ENCODE measurements around the gene PRIM2.
"Not testable (repeated sequence)": the region's sequence is repeated elsewhere in the genome, so short reads cannot be mapped to it uniquely, and the experiment has no call there.

The PRIM2 gene

DNA sequence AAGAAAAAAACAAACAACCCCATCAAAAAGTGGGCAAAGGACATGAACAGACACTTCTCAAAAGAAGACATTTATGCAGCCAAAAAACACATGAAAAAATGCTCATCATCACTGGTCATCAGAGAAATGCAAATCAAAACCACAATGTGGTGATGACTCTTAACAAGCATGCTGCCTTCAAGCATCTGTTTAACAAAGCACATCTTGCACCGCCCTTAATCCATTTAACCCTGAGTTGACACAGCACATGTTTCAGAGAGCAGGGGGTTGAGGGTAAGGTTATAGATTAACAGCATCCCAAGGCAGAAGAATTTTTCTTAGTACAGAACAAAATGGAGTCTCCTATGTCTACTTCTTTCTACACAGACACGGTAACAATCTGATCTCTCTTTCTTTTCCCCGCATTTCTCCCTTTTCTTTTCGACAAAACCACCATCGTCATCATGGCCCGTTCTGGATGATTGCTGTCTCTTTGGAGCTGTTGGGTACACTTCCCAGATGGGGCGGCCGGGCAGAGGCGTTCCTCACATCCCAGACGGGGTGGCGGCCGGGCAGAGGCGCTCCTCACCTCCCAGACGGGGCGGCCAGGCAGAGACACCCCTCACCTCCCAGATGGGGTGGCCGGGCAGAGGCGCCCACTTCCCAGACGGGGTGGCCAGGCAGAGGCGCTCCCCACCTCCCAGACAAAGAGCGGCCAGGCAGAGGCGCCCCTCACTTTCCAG, 7.2 kb upstream of the PRIM2 start:
- not testable (repeated sequence) for DNase-seq

DNA sequence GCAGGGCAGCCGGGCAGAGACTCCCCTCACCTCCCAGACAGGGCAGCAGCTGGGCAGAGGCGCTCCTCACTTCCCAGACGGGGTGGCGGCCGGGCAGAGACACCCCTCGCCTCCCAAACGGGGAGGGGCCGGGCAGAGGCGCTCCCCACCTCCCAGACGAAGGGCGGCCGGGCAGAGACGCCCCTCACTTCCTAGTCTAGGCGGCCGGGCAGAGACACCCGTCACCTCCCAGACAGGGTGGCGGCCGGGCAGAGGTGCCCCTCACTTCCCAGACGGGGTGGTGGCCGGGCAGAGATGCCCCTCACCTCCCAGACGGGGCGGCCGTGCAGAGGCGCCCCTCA, 6.6 kb upstream of the PRIM2 start:
- DNase-seq: no peak

DNA sequence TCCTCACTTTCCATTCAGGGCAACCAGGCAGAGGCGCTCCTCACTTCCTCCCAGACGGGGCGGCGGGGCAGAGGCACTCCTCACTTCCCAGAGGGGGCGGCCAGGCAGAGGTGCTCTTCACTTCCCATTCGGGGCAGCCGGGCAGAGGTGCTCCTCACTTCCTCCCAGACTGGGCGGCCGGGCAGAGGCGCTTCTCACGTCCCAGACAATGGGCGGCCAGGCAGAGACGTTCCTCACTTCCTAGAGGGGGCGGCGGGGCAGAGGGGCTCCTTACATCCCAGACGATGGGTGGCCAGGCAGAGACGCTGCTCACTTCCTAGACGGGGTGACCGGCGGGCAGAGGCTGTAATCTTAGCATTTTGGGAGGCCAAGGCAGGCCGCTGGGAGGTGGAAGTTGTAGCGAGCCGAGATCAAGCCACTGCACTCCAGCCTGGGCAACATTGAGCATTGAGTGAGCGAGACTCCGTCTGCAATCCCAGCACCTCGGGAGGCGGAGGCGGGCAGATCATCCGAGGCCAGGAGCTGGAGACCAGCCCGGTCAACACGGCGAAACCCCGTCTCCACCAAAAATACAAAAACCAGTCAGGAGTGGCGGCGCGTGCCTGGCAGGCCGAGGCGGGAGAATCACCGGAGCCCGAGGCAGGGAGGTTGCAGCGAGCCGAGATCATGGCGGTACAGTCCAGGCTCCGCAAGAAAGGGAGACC, 6.0 kb upstream of the PRIM2 start:
- not testable (repeated sequence) for DNase-seq

DNA sequence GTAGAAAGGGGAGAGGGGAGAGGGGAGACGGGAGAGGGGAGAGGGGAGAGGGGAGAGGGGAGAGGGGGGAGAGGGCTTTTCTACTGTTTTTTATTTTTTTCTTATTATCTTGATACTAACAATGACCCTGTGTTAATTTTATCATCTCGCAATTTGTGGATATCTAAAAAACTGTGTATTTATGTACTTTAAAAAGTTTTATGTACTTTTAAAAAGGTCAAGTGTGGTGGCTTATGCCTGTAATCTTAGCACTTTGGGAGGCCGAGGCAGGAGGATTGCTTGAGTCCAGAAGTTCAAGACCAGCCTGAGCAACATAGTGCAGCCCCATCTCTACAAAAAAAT, 5.5 kb upstream of the PRIM2 start:
- DNase-seq: no peak

DNA sequence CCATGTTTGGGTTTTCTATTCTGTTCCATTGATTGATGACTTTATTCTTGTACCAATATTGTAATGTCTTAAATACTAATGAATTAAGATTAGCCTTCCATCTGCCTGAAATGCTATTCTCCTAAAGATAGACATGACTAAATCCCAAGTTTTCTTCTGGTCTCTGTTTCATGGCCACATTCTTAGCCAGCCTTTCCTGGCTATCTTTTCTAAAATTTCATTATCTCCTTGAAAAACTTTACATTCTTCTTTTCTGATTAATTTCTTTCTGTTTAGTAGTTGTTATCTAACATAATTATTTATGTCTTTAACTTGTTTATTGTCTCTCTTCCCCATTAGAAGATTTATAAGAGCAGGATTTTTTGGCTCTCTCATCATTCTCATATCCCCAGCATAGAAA, 4.4 kb upstream of the PRIM2 start:
- DNase-seq: no peak

DNA sequence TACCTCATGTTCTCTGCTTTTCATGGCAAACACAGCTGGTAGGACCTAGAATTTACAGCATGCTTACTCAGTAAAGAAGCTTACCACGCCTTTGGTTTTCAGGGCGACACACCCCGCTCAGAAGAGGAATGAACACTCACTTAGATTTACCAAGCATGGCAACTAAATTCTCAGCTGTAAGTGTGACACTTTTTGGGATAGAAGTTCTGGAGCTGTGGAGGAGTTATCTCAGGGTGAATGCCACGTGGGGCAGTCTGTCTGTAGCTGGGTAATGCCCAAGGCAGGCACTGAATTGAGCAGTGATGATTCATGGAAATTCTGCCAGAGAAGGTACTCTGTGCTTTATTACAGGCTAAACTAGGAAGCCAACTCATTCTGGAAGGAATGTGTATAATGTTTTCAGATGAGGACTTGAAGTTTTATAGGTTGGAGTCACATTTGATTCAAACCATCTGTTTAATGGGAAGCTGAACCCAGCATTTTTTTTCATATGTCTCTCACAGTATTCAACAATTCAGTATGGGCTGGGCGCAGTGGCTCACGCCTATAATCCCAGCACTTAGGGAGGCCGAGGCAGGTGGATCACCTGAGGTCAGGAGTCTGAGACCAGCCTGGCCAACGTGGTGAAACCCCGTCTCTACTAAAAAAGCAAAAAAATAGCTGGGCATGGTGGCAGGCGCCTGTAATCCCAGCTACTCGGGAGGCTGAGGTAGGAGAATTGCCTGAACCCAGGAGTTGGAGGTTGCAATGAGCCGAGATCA, 3.5 kb upstream of the PRIM2 start:
- no peak for DNase-seq

DNA sequence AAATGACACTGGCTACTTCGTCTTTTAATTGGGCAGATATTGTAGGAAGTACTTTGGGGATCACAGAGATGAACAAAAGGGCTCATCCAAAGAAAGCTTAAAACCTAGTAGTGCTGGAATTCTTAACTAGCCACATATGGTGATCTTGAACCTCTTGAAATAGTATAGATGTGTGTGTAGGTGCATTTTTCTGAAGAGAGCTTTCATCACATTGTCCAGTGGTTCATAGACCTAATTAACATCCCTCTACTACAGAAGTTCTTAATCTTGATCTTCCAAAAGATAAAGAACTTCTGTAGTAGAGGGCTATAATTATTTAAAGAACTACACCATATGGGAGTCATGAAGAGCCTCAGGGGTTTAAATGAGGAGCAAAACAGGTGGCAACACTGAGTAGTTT, 2.3 kb upstream of the PRIM2 start:
- DNase-seq: no peak

DNA sequence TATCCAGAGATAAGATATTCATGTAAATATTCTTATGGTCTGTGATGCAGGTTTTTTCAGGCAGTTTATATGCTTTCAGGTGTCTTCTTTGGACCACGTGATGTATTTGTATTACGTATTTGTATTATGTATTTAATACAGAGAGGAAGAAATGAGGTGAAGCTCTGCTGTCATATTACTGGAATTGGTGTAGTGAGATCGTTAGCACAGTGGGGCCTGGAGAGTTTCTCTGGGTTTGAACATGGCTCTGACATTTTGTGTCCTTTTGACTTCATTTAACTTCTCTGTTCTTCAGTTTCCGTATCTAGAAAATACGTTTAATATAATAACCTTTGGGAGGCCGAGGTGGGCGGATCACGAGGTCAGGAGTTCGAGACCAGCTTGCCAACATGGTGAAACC, 1.6 kb upstream of the PRIM2 start:
- no peak for DNase-seq

DNA sequence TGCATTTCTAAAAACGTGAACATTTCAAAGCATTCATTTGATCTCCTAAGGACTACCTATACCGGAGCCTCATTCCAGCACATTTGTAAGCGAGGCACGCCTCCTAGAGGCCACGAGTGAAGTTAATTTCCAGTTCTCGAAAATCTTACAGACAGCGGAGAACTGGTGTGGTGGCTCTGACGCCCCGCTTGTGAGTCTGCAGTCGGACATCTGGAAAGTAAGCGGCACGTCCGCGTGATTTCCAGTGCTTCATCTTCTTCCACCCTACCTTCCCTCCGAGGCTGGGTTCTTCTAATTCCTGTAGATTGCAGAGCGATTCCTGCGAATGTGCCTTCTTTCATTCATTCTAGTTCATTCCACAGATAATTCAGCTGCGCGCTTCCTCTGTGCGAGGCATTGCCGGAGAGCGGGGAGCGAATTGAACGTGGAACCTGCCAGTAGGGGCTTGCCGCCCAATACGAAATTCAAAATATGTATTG, 810 bp upstream of the PRIM2 start:
- peak; percentile 83 for DNase-seq

DNA sequence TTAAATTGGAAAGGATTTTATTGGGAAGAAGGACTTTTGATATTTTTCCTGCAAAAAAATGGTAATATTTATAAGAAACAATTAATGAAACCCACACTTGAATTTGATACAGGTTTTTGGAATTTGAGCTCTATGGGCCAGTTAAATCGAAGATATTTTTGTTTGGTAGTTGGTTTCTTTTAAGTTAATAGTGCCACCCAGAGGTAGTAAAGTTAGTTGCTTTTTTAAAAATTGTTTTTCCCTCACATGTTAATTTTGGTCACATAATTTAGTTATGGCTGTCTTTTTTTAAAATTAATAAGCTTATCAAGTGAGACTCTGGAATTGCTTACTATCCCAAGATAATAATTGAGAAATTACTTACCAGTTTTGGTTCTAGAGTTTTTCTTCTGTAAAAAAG, 7.1 kb downstream of the PRIM2 start:
- peak; percentile 3 for DNase-seq

DNA sequence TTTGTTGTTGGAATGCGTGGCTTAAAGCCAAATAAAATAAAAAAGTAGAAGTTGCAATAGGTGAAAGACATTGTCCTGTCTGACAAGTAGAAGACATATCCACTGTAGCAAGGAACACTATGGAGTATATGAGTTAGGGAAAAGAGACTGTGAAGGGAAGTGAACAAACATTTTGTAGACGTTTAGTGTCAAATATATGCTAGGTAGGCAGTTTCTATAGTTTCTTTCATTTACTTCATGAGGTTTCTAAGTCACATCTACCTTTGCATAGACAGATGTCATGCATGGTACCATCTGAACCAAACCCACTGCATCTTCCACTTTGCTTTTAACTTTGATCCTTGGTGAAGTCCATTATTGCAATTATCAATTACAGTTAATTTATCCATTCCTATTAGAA, 9.9 kb downstream of the PRIM2 start:
- DNase-seq: no peak

DNA sequence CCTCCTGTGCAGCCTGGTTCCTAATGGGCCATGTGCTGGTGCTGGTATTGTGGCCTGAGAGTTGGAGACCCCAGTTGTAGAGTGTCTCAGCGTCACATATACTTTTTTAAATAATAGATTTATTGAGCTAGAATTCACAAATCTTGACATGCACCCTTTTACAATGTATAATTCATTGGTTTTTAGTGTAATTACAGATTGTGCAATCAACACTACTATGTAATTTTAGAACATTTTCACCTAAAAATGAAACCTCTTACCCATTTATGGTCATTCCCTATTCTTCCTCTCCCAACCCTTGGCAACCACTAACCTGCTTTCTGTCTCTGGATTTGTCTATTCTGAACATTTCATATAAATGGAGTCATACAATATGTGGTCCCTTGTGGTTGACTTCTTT, 10.6 kb downstream of the PRIM2 start:
- DNase-seq: no peak

DNA sequence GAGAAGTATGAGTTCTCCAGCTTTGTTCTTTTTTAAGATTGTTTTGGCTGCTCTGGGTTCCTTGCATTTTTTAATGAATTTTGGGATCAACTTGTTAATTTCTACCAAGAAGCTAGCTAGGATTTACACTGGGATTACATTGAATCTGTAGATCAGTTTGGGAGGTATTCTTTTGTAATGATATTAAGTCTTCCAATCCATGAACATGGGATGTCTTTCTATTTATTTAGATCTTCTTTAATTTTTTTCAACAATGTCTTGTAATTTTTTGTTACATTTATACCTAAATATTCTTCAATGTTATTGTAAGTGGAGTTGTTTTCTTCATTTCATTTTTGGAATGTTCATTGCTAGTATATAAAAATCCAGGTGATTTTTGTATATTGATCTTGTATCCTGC, 12.5 kb downstream of the PRIM2 start:
- no peak for DNase-seq

DNA sequence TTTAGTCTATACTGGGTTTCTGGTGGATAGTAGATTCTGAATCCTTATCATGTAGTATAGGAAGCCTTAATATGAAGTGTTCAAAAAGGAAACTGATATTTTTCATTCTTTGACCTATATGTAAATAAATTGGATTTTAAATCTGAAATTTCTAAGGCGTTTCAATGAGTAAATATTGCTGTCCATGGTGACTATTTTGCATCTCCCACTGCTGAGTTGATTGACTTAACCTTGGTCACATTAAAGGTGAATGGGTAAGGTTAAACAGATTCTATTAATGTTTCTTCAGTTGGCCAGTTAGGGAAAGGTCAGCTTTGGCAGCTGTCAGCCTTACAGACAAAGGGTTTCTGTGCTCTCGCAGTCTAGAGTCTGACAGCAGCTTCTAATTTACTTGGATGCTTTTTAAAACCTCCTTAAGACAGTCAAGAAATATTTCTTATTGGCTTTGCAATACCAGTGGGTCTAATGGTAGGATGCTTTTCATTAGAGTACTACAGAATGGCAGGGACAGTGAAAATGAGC, 24.8 kb downstream of the PRIM2 start:
- DNase-seq: no peak

DNA sequence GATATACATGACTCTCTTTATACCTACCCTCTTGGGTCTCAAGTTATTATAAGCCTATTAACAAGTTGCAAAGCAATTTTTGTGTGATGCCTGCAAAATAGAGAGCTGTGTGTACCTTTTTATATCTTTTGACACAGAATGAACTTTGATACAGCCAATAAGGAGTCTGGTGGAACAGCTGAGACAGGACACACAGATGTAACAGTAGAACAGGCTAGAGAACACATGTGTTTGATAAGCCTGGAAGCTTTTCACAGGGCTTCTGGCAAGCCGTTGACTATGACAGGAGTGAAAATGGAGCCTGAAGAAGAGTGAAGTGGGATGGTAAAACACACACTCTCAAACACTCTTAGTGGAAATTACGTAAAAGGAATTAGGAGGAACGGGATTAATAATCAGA, 25.9 kb downstream of the PRIM2 start:
- not testable (repeated sequence) for DNase-seq

DNA sequence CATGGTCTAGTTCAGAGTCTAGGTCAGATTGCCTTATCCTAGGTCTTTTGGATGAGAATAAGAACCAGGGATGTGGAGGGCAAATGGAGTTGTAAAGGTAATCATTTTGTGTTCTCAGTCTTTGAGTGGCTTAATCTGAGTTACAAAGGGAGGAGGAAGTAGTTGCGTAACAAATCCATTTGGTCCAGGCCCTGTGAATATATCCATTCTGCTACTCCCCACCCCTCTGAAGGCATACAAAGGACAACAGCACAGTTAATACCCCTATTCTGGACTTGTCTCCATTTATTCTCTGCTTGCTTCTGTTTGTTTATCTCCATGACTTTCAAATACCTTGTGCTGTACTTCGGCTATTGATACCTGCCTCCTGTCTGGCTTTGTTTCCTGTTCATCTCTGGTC, 29.3 kb downstream of the PRIM2 start:
- not testable (repeated sequence) for DNase-seq

DNA sequence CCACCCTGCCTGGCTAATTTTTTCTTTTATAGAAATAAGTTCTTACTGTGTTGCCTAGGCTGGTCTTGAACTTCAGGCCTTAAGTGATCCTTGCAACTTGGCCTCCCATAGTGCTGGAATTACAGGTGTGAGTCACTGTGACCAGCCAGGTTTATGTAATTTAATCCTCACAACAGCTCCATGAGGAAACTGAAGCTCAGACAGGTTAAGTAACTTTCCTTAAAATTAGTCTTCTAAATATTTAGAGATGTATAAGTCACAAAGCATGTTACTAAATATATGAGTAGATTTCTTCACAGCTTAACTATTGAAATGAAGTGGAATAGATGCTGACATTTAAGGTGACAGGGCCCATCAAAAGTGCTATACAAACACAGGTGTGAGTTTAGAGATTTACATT, 30.2 kb downstream of the PRIM2 start:
- not testable (repeated sequence) for DNase-seq

DNA sequence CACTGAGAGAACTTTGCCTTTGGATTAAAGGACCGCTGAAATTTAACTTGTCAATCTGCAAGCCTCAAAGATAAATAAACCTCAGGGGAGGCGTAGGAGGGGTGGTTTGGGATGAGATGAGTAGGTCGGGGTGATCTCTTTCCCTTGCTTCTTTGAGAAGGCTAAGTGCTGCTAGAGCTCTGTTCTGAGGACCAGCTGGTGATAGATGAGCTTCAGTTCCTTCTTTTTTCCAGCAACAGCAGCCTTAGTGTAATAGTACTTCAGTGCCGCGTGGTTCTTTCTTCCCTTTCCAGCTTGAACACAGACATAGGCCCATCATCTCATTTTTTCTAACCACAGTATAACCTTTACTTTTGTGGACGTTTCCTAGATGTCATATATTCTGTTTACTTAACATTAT, 33.0 kb downstream of the PRIM2 start:
- DNase-seq: not testable (repeated sequence)

DNA sequence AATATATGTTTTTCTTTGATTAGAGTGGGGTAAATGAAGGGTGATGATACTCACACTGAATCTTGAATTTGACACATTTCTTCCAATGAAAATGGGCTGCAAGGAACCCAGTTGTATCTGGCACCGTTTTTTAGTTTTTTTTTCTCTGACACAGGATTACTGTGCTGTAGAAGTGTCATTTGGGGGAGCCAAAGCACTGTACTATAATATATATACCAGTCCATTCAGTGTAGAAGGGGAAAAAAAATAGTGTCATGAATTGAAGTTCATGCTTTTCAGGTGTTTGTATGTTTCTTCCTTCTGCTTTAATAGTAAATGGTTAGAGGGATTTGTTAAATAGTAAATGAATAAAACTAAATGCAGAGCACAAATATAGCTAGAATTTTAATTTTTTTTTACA, 35.2 kb downstream of the PRIM2 start:
- DNase-seq: not testable (repeated sequence)

DNA sequence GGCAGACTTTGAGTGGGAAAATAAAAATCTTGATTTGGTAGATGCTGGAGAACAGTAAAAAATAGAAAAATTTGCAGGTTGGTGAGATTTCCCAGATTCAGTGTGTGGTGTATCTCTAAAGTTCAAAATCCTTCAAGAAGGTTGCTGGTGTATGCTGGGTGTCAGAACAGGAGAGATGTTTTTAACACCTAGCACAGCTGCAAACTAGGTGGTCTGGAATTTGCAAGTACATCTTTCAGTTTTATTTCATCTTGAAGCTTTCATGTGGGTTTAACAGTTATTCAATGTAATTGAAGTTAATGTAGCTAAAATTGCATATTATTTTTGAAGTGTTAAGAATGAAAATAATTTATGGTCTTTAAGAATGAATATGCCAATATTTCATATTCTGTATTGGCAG, 40.9 kb downstream of the PRIM2 start:
- not testable (repeated sequence) for DNase-seq

DNA sequence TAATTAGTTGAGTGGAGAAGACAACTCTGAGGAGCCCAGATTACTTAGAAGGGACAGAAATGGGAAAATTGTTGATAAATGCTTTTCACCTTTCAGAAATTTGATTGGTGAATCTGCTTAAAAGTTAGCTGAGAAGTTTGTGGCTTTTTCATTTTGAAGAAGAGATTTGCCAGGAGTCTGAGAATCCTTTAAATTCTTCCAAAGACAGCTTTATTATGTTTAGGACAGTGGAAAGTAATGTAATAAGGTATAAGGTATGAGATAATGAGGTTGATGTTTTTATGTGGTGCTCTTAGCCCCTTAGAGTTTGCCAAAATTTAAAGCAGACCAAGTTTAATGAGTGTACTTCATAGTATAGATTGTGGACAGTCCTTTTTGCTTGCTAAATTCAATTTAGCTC, 42.3 kb downstream of the PRIM2 start:
- not testable (repeated sequence) for DNase-seq

DNA sequence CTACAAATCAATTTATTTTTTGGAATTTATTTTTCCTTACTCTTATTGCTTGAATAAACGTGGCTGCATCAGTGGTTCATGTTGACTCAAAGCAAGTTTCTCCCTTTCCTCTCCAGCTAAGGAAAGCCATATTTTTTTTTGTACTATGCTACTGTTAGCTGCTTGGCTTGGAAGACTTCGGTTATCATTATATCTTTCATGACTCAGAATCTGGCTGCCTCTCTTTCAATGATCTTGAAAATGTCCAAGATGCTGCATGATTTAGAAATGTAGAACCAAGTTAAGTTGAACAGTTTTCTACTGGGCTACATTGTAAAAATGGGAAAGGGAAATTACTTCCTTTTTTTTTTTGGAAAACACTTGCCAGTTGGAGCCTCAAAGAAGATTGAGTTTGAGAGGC, 44.9 kb downstream of the PRIM2 start:
- DNase-seq: not testable (repeated sequence)

DNA sequence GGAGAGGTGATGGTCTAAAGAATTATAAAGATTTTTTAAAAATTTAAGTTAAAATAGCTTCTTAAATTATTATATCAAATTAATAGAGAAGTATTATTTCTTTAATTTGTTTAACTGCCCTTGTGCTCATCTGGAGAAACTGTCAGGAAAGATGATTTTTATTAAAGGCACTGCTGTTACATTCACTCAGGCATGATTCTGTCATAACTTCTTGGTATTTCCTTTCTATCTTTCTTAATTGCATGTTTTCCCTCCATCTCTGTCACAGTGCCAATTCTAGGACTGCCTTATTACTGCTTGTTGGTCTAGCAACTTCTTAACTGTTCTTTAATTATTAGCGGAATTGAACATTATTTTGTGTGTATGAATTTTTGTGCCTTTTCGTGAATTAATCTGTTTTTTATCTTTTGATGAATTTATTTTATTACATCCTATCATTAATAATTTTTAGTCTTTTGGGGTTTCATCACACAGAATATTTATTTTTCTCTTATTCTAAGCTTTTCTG, 47.7 kb downstream of the PRIM2 start:
- not testable (repeated sequence) for DNase-seq

Data from NCI-H1105 (cell line).